Heart left ventricle (tissue), 16 donors: ENCODE measurements around the gene PYDC2. TPM values are rescaled to one million over a fixed set of nuclear protein-coding genes. Genes with fewer than 3 reads are reported as not detected.

ENCODE experiments used
- ATAC-seq, 4 donors: fragments of 200-7000 bp; cut with Tn5 transposase; one replicate each; pipeline ENCODE4 v1.9.1; 2020 to 2022; ENCODE audit warnings: moderate library complexity in 4 of 4, mild to moderate bottlenecking in 3 of 4, moderate number of reproducible peaks in 1 of 4
- DNase-seq, 5 donors: peaks; one replicate each; pipeline ENCODE4 v3.0.0-alpha.2; 2020
- H3K27ac ChIP-seq, 12 donors: fragments of 200-600 bp; sonication (generic) in 4 of 12; one replicate each; pipeline versions ENCODE4 v1.5.0 to v1.8.0; 2016 to 2022; ENCODE audit warnings: mild to moderate bottlenecking in 2 of 12
- H3K27me3 ChIP-seq, 9 donors: fragments of 200-600 bp; sonication (generic) in 2 of 9; one replicate each; pipeline versions ENCODE4 v1.5.1 to v1.8.0; 2016 to 2022; ENCODE audit warnings: mild to moderate bottlenecking in 3 of 9
- H3K36me3 ChIP-seq, 9 donors: fragments of 200-600 bp; sonication (generic) in 2 of 9; one replicate each; pipeline versions ENCODE4 v1.5.0 to v1.8.0; 2018 to 2022; ENCODE audit warnings: mild to moderate bottlenecking in 2 of 9
- H3K4me1 ChIP-seq, 12 donors: fragments of 200-600 bp; sonication (generic) in 4 of 12; one replicate each; pipeline versions ENCODE4 v1.5.0 to v1.8.0; 2016 to 2022; ENCODE audit warnings: mild to moderate bottlenecking in 3 of 12
- H3K4me3 ChIP-seq, 12 donors: fragments of 200-600 bp; sonication (generic) in 4 of 12; one replicate each; pipeline versions ENCODE4 v1.5.0 to v1.8.0; 2017 to 2022; ENCODE audit warnings: mild to moderate bottlenecking in 9 of 12, moderate library complexity in 4 of 12
- H3K9me3 ChIP-seq, 12 donors: fragments of 200-600 bp; sonication (generic) in 4 of 12; one replicate each; pipeline versions ENCODE4 v1.5.0 to v1.8.0; 2016 to 2022; ENCODE audit warnings: mild to moderate bottlenecking in 1 of 12
- POLR2A ChIP-seq, 2 donors: fragments of 450-650 bp; IDR thresholded peaks; one replicate each; pipeline ENCODE4 v1.6.1; 2017; ENCODE audit warnings: antibody characterized with exemption in 2 of 2, mild to moderate bottlenecking in 2 of 2, moderate library complexity in 2 of 2
- WGBS, 4 donors: extraction: QIAGEN DNeasy Blood & Tissue Kit in 2 of 4; methylation state at CpG; one replicate each; pipeline versions ENCODE4 v1.1.5 to v1.1.7; 2013 to 2018; 5-methylcytosine and 5-hydroxymethylcytosine counted together
- intact Hi-C, 10 donors: fragments of 100-400 bp; cut with DNase I; formaldehyde crosslinking; loops; one replicate each; pipeline versions ENCODE4 v1.11.1 to v1.14.2; 2022
- polyA plus RNA-seq, 2 donors: library from polyadenylated mRNA; stranded (reverse); fragments of 200-250 nt; gene quantifications; one replicate each; pipeline ENCODE4 v1.2.3, GENCODE V29; 2013
- total RNA-seq, 9 donors: library from RNA; depleted of rRNA in 2 of 9; stranded (reverse); fragments of >200 nt in 2 of 9; fragmentation: NEBNext Ultra II Directional in 3 of 9; extraction: Animal tissue kit (Norgen Biotek cat#: 25700) in 3 of 9; gene quantifications; one replicate each; pipeline versions ENCODE4 v1.1.0 to v1.2.4, GENCODE V29; 2016 to 2023
- TF ChIP-seq, protein P1 (sequence below), 12 donors: fragments of 200-600 bp; sonication (generic) in 4 of 12; IDR thresholded peaks; one replicate each; pipeline versions ENCODE4 v1.5.0 to v1.8.0; 2018 to 2022; ENCODE audit warnings: antibody characterized with exemption in 12 of 12, mild to moderate bottlenecking in 5 of 12
- donor health status: ischemic (EF 13 %, LVEDD 7.1; RV severe dilation, severe dysfunction).
- donor health status: healthy with polysubstance abuse.
- donor health status: DM: no; HTN: yes; CAD: no.
- donor health status: DM: no; HTN: no; CAD: no.
- donor health status: ischemic (EF 25% LVEDD 6.9; RV normal size, moderate dysfunction).
- donor health status: ischemic (EF 25% LVEDD 5.7; RV mildly dilated, moderate dysfunction).
- donor health status: healthy.
- donor health status: DM: yes; HTN: yes; CAD: no.
- donor health status: ischemic (EF 35%, LVEDD 5.7; RV mildly dilated, moderate dysfunction).
- donor health status: nonischemic (EF 11% LVEDD 7.7; RV severe dilation, severe dysfunction).
- donor health status: DM: yes; HTN: yes; CAD: no.
- donor health status: PGD.
- donor health status: ischemic (EF 29% LVEDD 5.4; RV normal size, mild dysfunction).
- donor health status: nonischemic (EF 23%, LVEDD 6.1; RV moderate dilation, normal function).

Gene PYDC2
- total and polyA plus RNA-seq, 11 donors, result not detected

- intact Hi-C loops, result loop anchor here in 1 of 10 donors (10.0 kb wide), 1 partner anchor 687 kb away; no protein-coding TSS in a partner anchor
- no peak overlapping the region for H3K4me3 ChIP-seq
- TF ChIP-seq, protein P1, sequence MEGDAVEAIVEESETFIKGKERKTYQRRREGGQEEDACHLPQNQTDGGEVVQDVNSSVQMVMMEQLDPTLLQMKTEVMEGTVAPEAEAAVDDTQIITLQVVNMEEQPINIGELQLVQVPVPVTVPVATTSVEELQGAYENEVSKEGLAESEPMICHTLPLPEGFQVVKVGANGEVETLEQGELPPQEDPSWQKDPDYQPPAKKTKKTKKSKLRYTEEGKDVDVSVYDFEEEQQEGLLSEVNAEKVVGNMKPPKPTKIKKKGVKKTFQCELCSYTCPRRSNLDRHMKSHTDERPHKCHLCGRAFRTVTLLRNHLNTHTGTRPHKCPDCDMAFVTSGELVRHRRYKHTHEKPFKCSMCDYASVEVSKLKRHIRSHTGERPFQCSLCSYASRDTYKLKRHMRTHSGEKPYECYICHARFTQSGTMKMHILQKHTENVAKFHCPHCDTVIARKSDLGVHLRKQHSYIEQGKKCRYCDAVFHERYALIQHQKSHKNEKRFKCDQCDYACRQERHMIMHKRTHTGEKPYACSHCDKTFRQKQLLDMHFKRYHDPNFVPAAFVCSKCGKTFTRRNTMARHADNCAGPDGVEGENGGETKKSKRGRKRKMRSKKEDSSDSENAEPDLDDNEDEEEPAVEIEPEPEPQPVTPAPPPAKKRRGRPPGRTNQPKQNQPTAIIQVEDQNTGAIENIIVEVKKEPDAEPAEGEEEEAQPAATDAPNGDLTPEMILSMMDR (IDR thresholded peaks at IDR 0.05), result no peak
- no peak for TF ChIP-seq POLR2A (IDR thresholded peaks at IDR 0.05)
- H3K9me3 ChIP-seq, result peaks cover 0 to 7% (median 0%) of the 10 kb centered on the region in 12 donors
- no peaks in the 10 kb centered on the region for H3K36me3 ChIP-seq
- WGBS, 4 donors, result 85 to 90% (median 87%) methylated on average over 2 of the region's 2 CpGs
- no peaks in the 10 kb centered on the region for H3K4me1 ChIP-seq
- H3K27me3 ChIP-seq, result no peaks in the 10 kb centered on the region
- ATAC-seq (no peak), DNase-seq (no peak)
- no peak overlapping the region for H3K27ac ChIP-seq
Observed at GRCh38 chr3:191438150-191438814, 22.7 kb upstream of the PYDC2 start.

DNA sequence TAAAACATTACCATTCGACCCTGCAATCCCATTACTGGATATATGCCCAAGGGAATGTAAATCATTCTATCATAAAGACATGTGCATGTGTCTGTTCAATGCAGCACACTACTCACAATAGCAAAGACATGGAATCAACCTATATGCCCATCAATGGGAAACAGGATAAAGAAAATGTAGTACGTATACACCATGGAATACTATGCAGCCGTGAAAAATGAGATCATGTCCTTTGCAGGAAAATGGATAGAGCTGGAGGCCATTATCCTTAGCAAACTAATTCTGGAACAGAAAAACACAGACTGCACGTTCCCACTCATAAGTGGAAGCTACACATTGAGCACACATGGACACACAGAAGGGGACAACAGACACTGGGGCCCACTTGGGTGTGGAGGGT, 20.4 kb upstream of the PYDC2 start:
- H3K36me3 ChIP-seq, result no peaks in the 10 kb centered on the region
- H3K9me3 ChIP-seq, result peaks cover 0 to 7% (median 0%) of the 10 kb centered on the region in 12 donors
- H3K4me3 ChIP-seq, result no peak overlapping the region
- no peak for DNase-seq
- no peak overlapping the region for H3K27ac ChIP-seq
- intact Hi-C loops, result no loop called here
- WGBS, 4 donors, result 85 to 91% (median 91%) methylated on average over 4 of the region's 4 CpGs
- H3K27me3 ChIP-seq, result no peaks in the 10 kb centered on the region
- H3K4me1 ChIP-seq, result no peaks in the 10 kb centered on the region
- TF ChIP-seq POLR2A (IDR thresholded peaks at IDR 0.05), result no peak
- TF ChIP-seq, protein P1 (IDR thresholded peaks at IDR 0.05), result no peak
- ATAC-seq, result no peak

DNA sequence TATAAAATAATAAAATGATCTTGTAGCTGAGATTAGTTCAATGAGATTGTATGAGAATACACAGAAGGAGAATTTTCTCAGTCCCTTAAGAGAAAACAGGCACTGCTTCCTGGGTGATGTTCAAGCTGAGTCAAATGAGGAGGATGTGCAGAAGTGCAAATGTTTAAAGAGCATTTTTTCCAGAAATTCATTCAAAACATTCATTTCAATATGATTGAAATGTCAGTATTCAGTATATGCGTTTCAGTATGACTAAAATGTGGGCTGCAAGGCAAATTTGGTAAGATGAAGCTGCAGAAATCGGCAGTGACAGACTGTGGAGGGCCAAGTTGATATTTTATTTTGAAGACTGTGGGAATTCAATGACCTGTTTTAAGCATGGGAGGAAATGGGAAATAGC, 19.3 kb upstream of the PYDC2 start:
- intact Hi-C loops, result no loop called here
- no peak overlapping the region for H3K4me3 ChIP-seq
- no peak for ATAC-seq

DNA sequence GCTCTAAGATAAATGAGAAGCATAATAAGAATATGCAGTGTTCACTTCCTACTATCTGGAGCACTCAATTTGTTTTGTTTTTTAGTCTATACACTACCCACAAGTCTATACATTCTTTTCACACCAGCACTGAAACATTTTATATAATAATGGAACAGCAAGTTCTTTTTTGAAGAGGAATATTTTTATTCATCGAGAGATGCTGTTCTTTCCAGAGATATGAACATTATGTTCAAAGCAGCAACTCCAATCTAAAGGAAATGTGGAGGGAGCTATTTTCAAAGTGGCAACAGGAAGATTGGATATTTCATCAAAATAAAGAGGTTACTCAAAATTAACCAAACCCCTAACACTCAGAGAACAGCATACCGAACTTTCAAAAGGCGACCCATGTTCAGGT, 16.4 kb upstream of the PYDC2 start:
- TF ChIP-seq POLR2A (IDR thresholded peaks at IDR 0.05), result no peak
- TF ChIP-seq, protein P1 (IDR thresholded peaks at IDR 0.05), result no peak
- ATAC-seq, result no peak
- WGBS, 4 donors, result 84 to 92% (median 87%) methylated on average over 3 of the region's 3 CpGs

More for the DNA sequence above, 19.3 kb upstream of the PYDC2 start:
- no peaks in the 10 kb centered on the region for H3K27me3 ChIP-seq
- DNase-seq, result no peak
- H3K36me3 ChIP-seq, result no peaks in the 10 kb centered on the region
- no peak overlapping the region for H3K27ac ChIP-seq
- TF ChIP-seq POLR2A (IDR thresholded peaks at IDR 0.05), result no peak
- TF ChIP-seq, protein P1 (IDR thresholded peaks at IDR 0.05), result no peak
- H3K9me3 ChIP-seq, result peaks cover 0 to 7% (median 0%) of the 10 kb centered on the region in 12 donors
- WGBS, 4 donors, result 33 to 72% (median 55%) methylated on average over 2 of the region's 2 CpGs
- no peaks in the 10 kb centered on the region for H3K4me1 ChIP-seq

More for the DNA sequence above, 16.4 kb upstream of the PYDC2 start:
- intact Hi-C loops, result no loop called here
- Histone ChIP-seq H3K4me1 (no peaks in the 10 kb centered on the region), H3K27me3 (no peaks in the 10 kb centered on the region), H3K9me3 (peaks cover 0 to 7% (median 0%) of the 10 kb centered on the region in 12 donors), H3K27ac (no peak overlapping the region), H3K4me3 (no peak overlapping the region), H3K36me3 (no peaks in the 10 kb centered on the region)
- DNase-seq, result no peak
